HUES64 (cell line): Measurements from ENCODE around the gene C1RL.
"Not testable (repeated sequence)": the region's sequence is repeated elsewhere in the genome, so short reads cannot be mapped to it uniquely, and the experiment has no call there.

Experiments used
- H3K27ac ChIP-seq: 2 replicates; pipeline ENCODE4 v1.7.0; 2013; ENCODE audit warnings: low read depth, low read length, inconsistent platforms
- H3K27me3 ChIP-seq: 2 replicates; pipeline ENCODE4 v1.6.1; 2013; ENCODE audit warnings: mild to moderate bottlenecking, low read length; ENCODE audit not compliant: insufficient read depth
- H3K36me3 ChIP-seq: 2 replicates; pipeline ENCODE4 v1.6.1; 2013; ENCODE audit warnings: mild to moderate bottlenecking, low read length; ENCODE audit not compliant: insufficient read depth
- H3K4me1 ChIP-seq: 2 replicates; pipeline ENCODE4 v1.6.1; 2013; ENCODE audit warnings: mild to moderate bottlenecking, low read length, moderate library complexity; ENCODE audit not compliant: insufficient read depth
- H3K4me3 ChIP-seq: 2 replicates; pipeline ENCODE4 v1.5.1; 2013; ENCODE audit warnings: mild to moderate bottlenecking, low read length, moderate library complexity
- H3K9ac ChIP-seq: 2 replicates; pipeline ENCODE4 v1.6.1; 2013; ENCODE audit warnings: mild to moderate bottlenecking, low read depth, low read length
- H3K9me3 ChIP-seq: 2 replicates; pipeline ENCODE4 v1.6.1; 2013; ENCODE audit warnings: low read depth, low read length; ENCODE audit not compliant: insufficient read depth
- WGBS: fragments of 150-250, 120-280 bp; methylation state at CpG from one replicate; pipeline ENCODE4 v1.1.7; 2013; ENCODE audit warnings: missing lambda C conversion rate; 5-methylcytosine and 5-hydroxymethylcytosine counted together

Gene C1RL

GRCh38 chr12:7112041-7112440, 3.0 kb upstream of the C1RL start:
- Histone ChIP-seq H3K9ac (no peak overlapping the region), H3K4me1 (peaks cover 6% of the 10 kb centered on the region; the same call in 1 of the 2 replicates), H3K9me3 (no peaks in the 10 kb centered on the region), H3K4me3 (no peak overlapping the region), H3K27me3 (no peaks in the 10 kb centered on the region), H3K36me3 (no peaks in the 10 kb centered on the region), H3K27ac (no peak overlapping the region)
- WGBS, result 84% methylated on average over 3 of the region's 4 CpGs

- no peak overlapping the region for H3K27ac ChIP-seq
- peaks cover 6% of the 10 kb centered on the region; the same call in 1 of the 2 replicates for H3K4me1 ChIP-seq
- 90% methylated on average over 5 of the region's 5 CpGs for WGBS
- no peaks in the 10 kb centered on the region; the same call in 1 of the 2 replicates for H3K36me3 ChIP-seq
- no peak overlapping the region for H3K9ac ChIP-seq
- H3K27me3 ChIP-seq, result no peaks in the 10 kb centered on the region
- H3K4me3 ChIP-seq, result no peak overlapping the region
- peaks cover 7% of the 10 kb centered on the region; the same call in 1 of the 2 replicates for H3K9me3 ChIP-seq
Measured at GRCh38 chr12:7110661-7111060, 1.6 kb upstream of the C1RL start.

GRCh38 chr12:7109572-7109920, 532 bp upstream of the C1RL start:
- Histone ChIP-seq H3K36me3 (no peaks in the 10 kb centered on the region; the same call in 1 of the 2 replicates), H3K9me3 (peaks cover 7% of the 10 kb centered on the region; the same call in 1 of the 2 replicates), H3K4me1 (peaks cover 6% of the 10 kb centered on the region; the same call in 1 of the 2 replicates), H3K9ac (no peak overlapping the region), H3K27ac (no peak overlapping the region), H3K27me3 (no peaks in the 10 kb centered on the region), H3K4me3 (peak overlapping the region; percentile 83)
- WGBS, result 80% methylated on average over 5 of the region's 5 CpGs

- 0 out of 2 replicates have a peak, but pooled peaks cover 3% of the 10 kb centered on the region for H3K4me1 ChIP-seq
- WGBS, result 21% methylated on average over 30 of the region's 30 CpGs
- H3K27me3 ChIP-seq, result no peaks in the 10 kb centered on the region
- peak overlapping the region; percentile 38 for H3K27ac ChIP-seq
- peaks cover 7% of the 10 kb centered on the region for H3K36me3 ChIP-seq
- peaks cover 7% of the 10 kb centered on the region; the same call in 1 of the 2 replicates for H3K9me3 ChIP-seq
- H3K9ac ChIP-seq, result peak overlapping the region; percentile 84
- peak overlapping the region; percentile 83 for H3K4me3 ChIP-seq
Measured at GRCh38 chr12:7108003-7108795, 815 bp downstream of the C1RL start.

GRCh38 chr12:7107636-7108002, 1.4 kb downstream of the C1RL start:
- H3K27me3 ChIP-seq, result no peaks in the 10 kb centered on the region
- peak overlapping the region; percentile 84; the same call in 1 of the 2 replicates for H3K9ac ChIP-seq
- H3K36me3 ChIP-seq, result peaks cover 7% of the 10 kb centered on the region
- 86% methylated on average over 3 of the region's 3 CpGs for WGBS
- H3K27ac ChIP-seq, result no peak overlapping the region
- peak overlapping the region; percentile 83 for H3K4me3 ChIP-seq
- H3K4me1 ChIP-seq, result 0 out of 2 replicates have a peak, but pooled peaks cover 3% of the 10 kb centered on the region
- H3K9me3 ChIP-seq, result peaks cover 7% of the 10 kb centered on the region; the same call in 1 of the 2 replicates

GRCh38 chr12:7107181-7107580, 1.8 kb downstream of the C1RL start:
- H3K27ac ChIP-seq, H3K4me3 ChIP-seq, H3K9me3 ChIP-seq, H3K4me1 ChIP-seq, H3K36me3 ChIP-seq, H3K9ac ChIP-seq, H3K27me3 ChIP-seq: not testable (repeated sequence)
- WGBS, result 99% methylated on average over 5 of the region's 5 CpGs

GRCh38 chr12:7106082-7106481, 2.9 kb downstream of the C1RL start:
- Histone ChIP-seq H3K9ac (no peak overlapping the region), H3K9me3 (peaks cover 7% of the 10 kb centered on the region; the same call in 1 of the 2 replicates), H3K27ac (no peak overlapping the region), H3K4me1 (0 out of 2 replicates have a peak, but pooled peaks cover 3% of the 10 kb centered on the region), H3K4me3 (no peak overlapping the region), H3K27me3 (no peaks in the 10 kb centered on the region), H3K36me3 (peaks cover 7% of the 10 kb centered on the region)
- 100% methylated on average over 1 of the region's 1 CpG for WGBS

- Histone ChIP-seq H3K27ac (no peak overlapping the region), H3K27me3 (no peaks in the 10 kb centered on the region), H3K4me3 (no peak overlapping the region), H3K9ac (no peak overlapping the region), H3K9me3 (peaks cover 7% of the 10 kb centered on the region; the same call in 1 of the 2 replicates), H3K36me3 (peaks cover 18% of the 10 kb centered on the region), H3K4me1 (no peaks in the 10 kb centered on the region)
- 92% methylated on average over 14 of the region's 14 CpGs for WGBS
Measured at GRCh38 chr12:7103837-7104584, 5.0 kb downstream of the C1RL start.

- Histone ChIP-seq H3K27me3 (no peaks in the 10 kb centered on the region), H3K4me1 (no peaks in the 10 kb centered on the region), H3K4me3 (no peak overlapping the region), H3K9me3 (peaks cover 7% of the 10 kb centered on the region; the same call in 1 of the 2 replicates), H3K36me3 (peaks cover 21% of the 10 kb centered on the region), H3K9ac (no peak overlapping the region), H3K27ac (no peak overlapping the region)
- 88% methylated on average over 3 of the region's 3 CpGs for WGBS
Measured at GRCh38 chr12:7102582-7102981, 6.4 kb downstream of the C1RL start.

- H3K27ac ChIP-seq, result no peak overlapping the region
- H3K9ac ChIP-seq, result no peak overlapping the region
- WGBS, result 92% methylated on average over 10 of the region's 10 CpGs
- H3K36me3 ChIP-seq, result peaks cover 21% of the 10 kb centered on the region
- no peak overlapping the region for H3K4me3 ChIP-seq
- peaks cover 7% of the 10 kb centered on the region; the same call in 1 of the 2 replicates for H3K9me3 ChIP-seq
- H3K27me3 ChIP-seq, result no peaks in the 10 kb centered on the region
- H3K4me1 ChIP-seq, result no peaks in the 10 kb centered on the region
Measured at GRCh38 chr12:7101694-7102131, 7.3 kb downstream of the C1RL start.
